Measurements from ENCODE around the gene AFAP1. TPM values are rescaled to one million over a fixed set of nuclear protein-coding genes. Genes with fewer than 3 reads are reported as not detected.

The AFAP1 gene
- total and polyA plus RNA-seq, 2 of the 8 experiments (the other 6 are each of a cell fraction or from before 2014, with no cell fraction given), result 3.6 to 18.2 TPM

GRCh38 chr4:7909463-7910262 is 30.0 kb downstream of the AFAP1 start:
- TF ChIP-seq KDM4A (IDR thresholded peaks at IDR 0.05; ENCODE audit: low read depth, low read length, severe bottlenecking), result no peak
- no peak for TF ChIP-seq HDAC2 (IDR thresholded peaks at IDR 0.05; ENCODE audit: borderline replicate concordance in 1 of 2, low read depth in 2 of 2, low read length in 2 of 2)
- TF ChIP-seq SIN3A (conservative IDR thresholded peaks at IDR 0.05 in 1 of 2, IDR thresholded peaks at IDR 0.05 in 1 of 2; ENCODE audit: low read depth in 1 of 2, low read length in 2 of 2), result no peak
- no peak for TF ChIP-seq BRCA1 (IDR thresholded peaks at IDR 0.05; ENCODE audit: low read depth, low read length)
- no peak for TF ChIP-seq RFX5 (IDR thresholded peaks at IDR 0.05; ENCODE audit: borderline replicate concordance, low read depth, low read length)
- no peak for TF ChIP-seq BACH1 (IDR thresholded peaks at IDR 0.05; ENCODE audit: low read length)
- no peak for TF ChIP-seq TCF12 (IDR thresholded peaks at IDR 0.05; ENCODE audit: low read depth, low read length)
- TF ChIP-seq CHD1 (IDR thresholded peaks at IDR 0.05; ENCODE audit: low read depth, low read length), result no peak
- H2BK5ac ChIP-seq (ENCODE audit: low read depth, low read length), result 0 out of 2 replicates have a peak overlapping the region, but pooled peaks have one; percentile 8
- H2AFZ ChIP-seq (ENCODE audit: low read length), result no peak overlapping the region
- no peaks in the 10 kb centered on the region for H3K27me3 ChIP-seq (replicated peaks in 1 of 4; ENCODE audit: control insufficient read depth in 3 of 4, extremely low read depth in 1 of 4, insufficient read depth in 3 of 4, low read length in 3 of 4)
- no peak overlapping the region for H3K4me3 ChIP-seq (ENCODE audit: extremely low read depth in 1 of 4, insufficient read depth in 2 of 4, low read depth in 3 of 4, low read length in 4 of 4)
- FAIRE-seq (no peak), DNase-seq (ENCODE audit: low read depth in 1 of 2, low spot score in 2 of 2) (no peak)
- no peaks in the 10 kb centered on the region for H3K9me3 ChIP-seq (ENCODE audit: insufficient read depth in 2 of 2, low read depth in 1 of 2, low read length in 1 of 2)
- H2BK20ac ChIP-seq (ENCODE audit: low read length), result no peak overlapping the region
- peak overlapping the region; percentile 6 for H4K5ac ChIP-seq (ENCODE audit: insufficient read length, low read depth, low read length)
- CTCF ChIA-PET (ENCODE audit: partially characterized antibody), result interaction anchor here (0.7 to 1.5 kb wide), 8 partner anchors 17 to 139 kb away, joined by 3 to 5 read pairs (median 3); no protein-coding TSS in a partner anchor
- POLR2A ChIA-PET (ENCODE audit: partially characterized antibody), result interaction anchor here (0.6 to 3.2 kb wide), 3 partner anchors 10 to 30 kb away, joined by 3 to 10 read pairs (median 5); partner anchors contain the start of gene AFAP1
- H3K9ac ChIP-seq (replicated peaks in 1 of 4; ENCODE audit: extremely low read depth in 1 of 4, low read depth in 3 of 4, low read length in 3 of 4), result no peak overlapping the region
- no peaks in the 10 kb centered on the region for H3K23me2 ChIP-seq (ENCODE audit: low read depth, low read length)
- H3K36me3 ChIP-seq (ENCODE audit: control insufficient read depth in 2 of 4, insufficient read depth in 4 of 4, low read length in 3 of 4), result no peaks in the 10 kb centered on the region
- no peak overlapping the region for H2BK15ac ChIP-seq (ENCODE audit: low read length)
- H3K23ac ChIP-seq (ENCODE audit: insufficient read length), result no peak overlapping the region
- no peak overlapping the region for H3K56ac ChIP-seq (replicated peaks; ENCODE audit: insufficient read length, low read depth, low read length)
- H3K4me1 ChIP-seq (replicated peaks in 1 of 4; ENCODE audit: control insufficient read depth in 3 of 4, insufficient read depth in 4 of 4, low read length in 3 of 4), result peaks cover 12 to 32% (median 20%) of the 10 kb centered on the region in 4 experiments
- H3K27ac ChIP-seq (ENCODE audit: low read depth, low read length), result no peak overlapping the region
- H3K4me2 ChIP-seq (ENCODE audit: insufficient read depth in 1 of 2, low read depth in 2 of 2, low read length in 2 of 2), result no peak overlapping the region; a peak in 2 of 4 replicates
- no peak overlapping the region for H4K8ac ChIP-seq (ENCODE audit: extremely low read depth, insufficient read depth, low read length)
- no peak overlapping the region for H2BK12ac ChIP-seq (ENCODE audit: low read depth, low read length)
- H4K20me1 ChIP-seq (replicated peaks in 1 of 2; ENCODE audit: control insufficient read depth in 1 of 2, insufficient read depth in 2 of 2, low read length in 2 of 2), result no peaks in the 10 kb centered on the region
- H4K91ac ChIP-seq (replicated peaks; ENCODE audit: insufficient read length, low read length), result no peak overlapping the region
- no peak overlapping the region for H3K14ac ChIP-seq (ENCODE audit: insufficient read length)
- H3K4ac ChIP-seq (replicated peaks; ENCODE audit: insufficient read length, low read depth, low read length), result no peak overlapping the region
- no peak overlapping the region for H3K18ac ChIP-seq (ENCODE audit: extremely low read depth, low read length)
- H2AK5ac ChIP-seq (ENCODE audit: low read depth, low read length), result no peak overlapping the region
- peaks cover 0 to 66% of the 10 kb centered on the region in 2 experiments; a peak in 3 of 4 replicates for H3K79me2 ChIP-seq (ENCODE audit: control insufficient read depth in 1 of 2, insufficient read depth in 2 of 2, low read length in 2 of 2)
- H2BK120ac ChIP-seq (replicated peaks; ENCODE audit: low read depth, low read length), result no peak overlapping the region
- H3K79me1 ChIP-seq (ENCODE audit: low read depth, low read length), result peaks cover 10% of the 10 kb centered on the region
- WGBS, 2 experiments (ENCODE audit: extremely low coverage in 1 of 2, insufficient coverage in 1 of 2, insufficient read length in 1 of 2, insufficient replicate concordance in 2 of 2, low coverage in 1 of 2, low lambda C conversion rate in 2 of 2, missing lambda C conversion rate in 1 of 2), result 89% methylated on average over 12 of the region's 12 CpGs; no CpG with 5 or more reads in 1 of the 2 experiments

Data from H1 (cell line).